LNCAP (cell line): Measurements from ENCODE around the gene ESPN.

ENCODE experiments used
- TF ChIP-seq, protein P1 (sequence below): fragments of 450-650 bp; IDR thresholded peaks from 2 replicates; pipeline ENCODE4 v1.5.1; 2017; ENCODE audit warnings: mild to moderate bottlenecking

ESPN gene

GRCh38 chr1:6460301-6461050 lies 35.9 kb downstream of the ESPN start:
- TF ChIP-seq, protein P1, sequence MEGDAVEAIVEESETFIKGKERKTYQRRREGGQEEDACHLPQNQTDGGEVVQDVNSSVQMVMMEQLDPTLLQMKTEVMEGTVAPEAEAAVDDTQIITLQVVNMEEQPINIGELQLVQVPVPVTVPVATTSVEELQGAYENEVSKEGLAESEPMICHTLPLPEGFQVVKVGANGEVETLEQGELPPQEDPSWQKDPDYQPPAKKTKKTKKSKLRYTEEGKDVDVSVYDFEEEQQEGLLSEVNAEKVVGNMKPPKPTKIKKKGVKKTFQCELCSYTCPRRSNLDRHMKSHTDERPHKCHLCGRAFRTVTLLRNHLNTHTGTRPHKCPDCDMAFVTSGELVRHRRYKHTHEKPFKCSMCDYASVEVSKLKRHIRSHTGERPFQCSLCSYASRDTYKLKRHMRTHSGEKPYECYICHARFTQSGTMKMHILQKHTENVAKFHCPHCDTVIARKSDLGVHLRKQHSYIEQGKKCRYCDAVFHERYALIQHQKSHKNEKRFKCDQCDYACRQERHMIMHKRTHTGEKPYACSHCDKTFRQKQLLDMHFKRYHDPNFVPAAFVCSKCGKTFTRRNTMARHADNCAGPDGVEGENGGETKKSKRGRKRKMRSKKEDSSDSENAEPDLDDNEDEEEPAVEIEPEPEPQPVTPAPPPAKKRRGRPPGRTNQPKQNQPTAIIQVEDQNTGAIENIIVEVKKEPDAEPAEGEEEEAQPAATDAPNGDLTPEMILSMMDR: no peak

GRCh38 chr1:6461051-6461530 lies 36.5 kb downstream of the ESPN start:
- TF ChIP-seq, protein P1: no peak

DNA sequence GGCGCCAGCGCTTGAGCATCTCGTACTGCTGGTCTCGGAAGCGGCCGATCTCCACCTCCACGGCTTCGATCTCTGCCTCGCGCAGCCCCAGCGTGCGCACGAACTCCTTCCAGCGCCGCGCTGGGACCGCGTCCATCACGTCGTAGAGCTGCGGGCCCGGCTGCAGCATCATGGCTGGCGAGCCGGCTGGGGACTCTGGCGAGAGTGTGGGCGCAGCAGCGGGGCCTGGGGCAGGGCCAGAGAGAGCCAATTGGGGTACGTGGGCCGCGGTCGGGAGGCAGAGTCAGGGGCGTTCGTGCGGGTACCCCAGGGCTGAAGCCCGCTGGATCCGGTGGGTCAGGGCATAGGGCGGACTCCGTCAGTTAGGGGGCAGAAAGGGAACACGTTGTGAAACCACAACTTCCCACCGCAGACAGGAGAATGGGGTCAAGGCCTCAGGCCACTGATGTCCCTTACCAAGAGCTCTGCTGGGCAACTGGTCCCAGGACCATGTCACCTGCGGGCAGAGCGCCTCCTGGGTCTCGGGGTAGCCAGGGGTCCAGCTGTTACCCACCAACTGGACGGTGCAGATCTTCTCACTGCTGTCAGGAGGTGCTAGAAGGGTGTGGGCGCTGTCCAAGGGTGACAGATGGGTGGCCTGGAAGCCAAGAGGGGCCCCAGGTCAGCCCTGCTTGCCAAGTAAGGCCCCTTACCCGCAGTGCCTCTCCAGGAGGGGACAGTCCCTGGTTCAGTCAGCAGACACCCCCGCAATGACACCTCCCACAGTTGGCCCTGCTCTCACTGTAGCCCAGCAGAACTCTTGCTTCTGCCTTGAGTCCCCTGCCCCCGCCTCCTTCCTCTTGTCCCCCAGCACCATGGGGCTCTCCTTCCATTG lies 37.2 kb downstream of the ESPN start:
- TF ChIP-seq, protein P1: no peak

DNA sequence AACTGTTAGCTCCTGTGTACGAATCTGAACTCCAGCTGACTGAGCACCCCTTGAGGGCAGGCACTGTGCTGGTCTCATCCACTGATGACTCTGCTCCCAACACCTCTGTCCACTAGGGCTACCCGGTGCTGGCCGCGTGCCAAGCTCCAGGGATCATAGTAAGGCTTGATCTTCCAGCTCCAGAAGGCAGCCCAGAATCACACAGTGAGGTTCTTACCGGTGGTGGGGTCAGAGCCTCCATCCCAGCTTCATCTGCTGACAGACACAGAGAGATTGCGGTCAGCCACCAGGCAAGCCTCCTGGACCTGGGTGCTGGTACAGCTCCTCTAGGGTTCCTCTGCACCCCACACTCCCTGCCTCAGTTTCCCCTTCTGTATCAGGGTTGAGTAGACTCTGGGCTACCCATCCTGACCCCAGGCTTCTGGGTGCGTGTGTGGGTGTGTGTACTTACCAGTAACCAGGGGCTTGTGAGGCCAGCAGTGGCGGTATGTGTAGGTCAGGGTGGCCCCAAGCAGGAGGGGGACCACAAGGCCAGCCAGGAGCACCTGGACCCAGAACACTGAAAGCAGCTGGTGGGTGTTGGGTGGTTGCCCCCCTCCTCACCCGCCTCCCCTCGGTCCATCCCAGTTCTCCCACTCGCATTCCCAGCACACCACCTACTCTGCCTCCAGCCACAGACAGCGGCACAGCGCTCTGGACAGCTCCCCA lies 38.0 kb downstream of the ESPN start:
- TF ChIP-seq, protein P1: no peak

DNA sequence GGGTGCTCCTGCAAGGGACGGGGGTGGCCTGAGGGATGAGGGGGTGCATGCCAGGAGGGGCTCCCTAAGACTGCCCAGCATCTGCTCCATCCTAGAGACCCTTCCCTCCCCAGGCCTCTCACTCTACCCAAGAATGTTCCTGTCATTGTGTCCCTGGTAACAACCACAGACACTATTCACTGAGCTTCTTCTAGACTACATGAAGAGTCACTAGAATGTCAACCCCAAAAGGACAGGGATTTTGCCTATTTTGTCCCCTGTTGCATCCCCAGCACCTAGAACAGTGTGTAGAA lies 38.5 kb downstream of the ESPN start:
- TF ChIP-seq, protein P1: no peak

DNA sequence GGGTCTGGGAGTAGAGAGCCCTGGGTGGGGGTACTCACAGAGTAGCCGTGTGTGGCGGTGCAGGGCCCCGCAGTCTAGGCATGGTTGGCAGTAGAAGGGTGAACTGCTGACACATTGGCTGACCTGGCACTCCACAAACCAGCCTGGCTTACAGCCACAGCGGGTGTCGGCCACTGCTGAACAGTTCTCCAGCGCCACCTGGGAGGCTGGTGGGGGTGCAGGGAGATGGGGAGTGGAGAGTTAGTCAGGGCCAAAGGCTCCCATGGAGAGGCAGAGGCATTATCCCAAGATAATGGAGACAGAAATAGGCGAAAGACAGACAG lies 39.9 kb downstream of the ESPN start:
- TF ChIP-seq, protein P1: peak; percentile 46

DNA sequence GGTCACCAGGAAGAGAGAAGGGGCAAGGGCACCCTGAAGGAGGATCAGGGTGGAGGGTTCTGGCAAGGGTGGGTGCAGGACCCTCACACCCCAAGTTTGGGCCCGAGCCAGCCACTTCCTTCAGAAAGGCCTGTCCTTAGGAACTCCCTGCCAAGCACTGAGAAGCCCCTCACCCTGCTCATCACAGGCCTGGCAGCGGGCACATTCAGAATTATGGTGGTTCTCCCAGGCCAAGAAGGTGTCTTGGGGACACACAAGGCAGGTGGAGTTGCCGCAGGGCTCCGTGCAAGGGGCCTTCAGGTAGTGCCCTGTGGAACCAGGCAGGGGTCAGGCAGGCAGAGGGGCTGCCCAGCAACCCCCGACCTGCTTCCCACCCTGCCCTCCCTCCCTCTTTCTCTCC lies 40.3 kb downstream of the ESPN start:
- TF ChIP-seq, protein P1: no peak
